ENCODE results near the gene VGLL2. TPM values are rescaled to one million over a fixed set of nuclear protein-coding genes. Genes with fewer than 3 reads are reported as not detected.

The VGLL2 gene
- total RNA-seq, 2 experiments from 2014 or later = not detected

DNA sequence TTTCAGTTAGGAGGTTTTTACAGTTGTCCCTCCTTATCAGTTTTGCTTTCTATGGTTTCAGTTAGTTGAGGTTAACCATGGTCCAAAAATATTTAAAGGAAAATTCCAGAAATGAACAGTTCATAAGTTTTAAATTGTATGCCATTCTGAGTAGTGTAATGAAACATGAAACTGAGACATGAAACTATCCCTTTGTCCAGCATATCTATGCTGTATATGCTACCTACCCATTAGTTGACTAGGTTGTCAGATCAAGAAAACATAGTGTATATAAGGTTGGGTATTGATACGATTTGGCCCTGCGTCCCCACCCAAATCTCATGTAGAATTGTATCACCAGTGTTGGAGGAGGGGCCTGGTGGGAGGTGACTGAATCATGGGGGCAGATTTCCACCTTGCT, 39.1 kb downstream of the VGLL2 start:
- no peak for DNase-seq
- Mint-ChIP-seq H3K4me3 (no peak overlapping the region), H3K4me1 (no peaks in the 10 kb centered on the region), H3K36me3 (ENCODE audit: low read depth) (no peaks in the 10 kb centered on the region), H3K9me3 (ENCODE audit: low read depth) (no peaks in the 10 kb centered on the region), H3K27ac (no peak overlapping the region), H3K27me3 (peaks cover 8% of the 10 kb centered on the region)
- POLR2A ChIA-PET = no interaction called here
- CTCF ChIA-PET = interaction anchor here (1.3 kb wide), 1 partner anchor 180 kb away, joined by 3 read pairs; no protein-coding TSS in a partner anchor
- no peak for ATAC-seq
- intact Hi-C loops (cut with DNase I, micrococcal nuclease) = no loop called here

DNA sequence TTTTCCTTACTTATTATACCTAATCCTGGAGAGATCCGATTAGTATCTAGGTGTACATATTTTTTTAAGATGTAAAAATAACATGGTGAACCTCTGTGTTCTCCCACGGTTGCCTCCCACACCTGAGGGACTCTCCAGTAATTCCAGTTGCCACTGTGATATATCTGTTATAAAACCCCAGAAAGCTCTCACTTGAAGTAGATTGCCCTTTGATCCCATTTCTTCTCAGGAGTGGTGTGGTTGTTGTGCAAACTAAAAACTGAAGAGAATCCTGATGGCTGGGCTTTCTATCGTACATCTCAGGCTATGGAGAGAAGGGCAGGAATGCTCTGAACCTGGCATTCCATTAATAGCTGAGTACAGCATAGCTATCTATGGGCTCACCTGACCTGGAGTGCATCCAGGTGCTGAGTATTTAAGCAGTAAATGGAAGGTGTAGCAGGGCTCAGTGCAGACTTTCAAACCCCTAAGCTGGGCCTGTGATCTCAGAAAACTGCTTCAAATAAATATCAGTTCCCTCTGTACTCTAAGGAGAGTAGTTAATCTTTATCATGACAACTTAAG, 41.0 kb downstream of the VGLL2 start:
- DNase-seq = no peak
- Mint-ChIP-seq H3K27ac (no peak overlapping the region), H3K4me1 (no peaks in the 10 kb centered on the region), H3K4me3 (no peak overlapping the region), H3K9me3 (ENCODE audit: low read depth) (no peaks in the 10 kb centered on the region), H3K27me3 (peaks cover 8% of the 10 kb centered on the region), H3K36me3 (ENCODE audit: low read depth) (no peaks in the 10 kb centered on the region)
- no peak for ATAC-seq
- POLR2A ChIA-PET = no interaction called here
- intact Hi-C loops (cut with DNase I, micrococcal nuclease) = no loop called here
- CTCF ChIA-PET = no interaction called here

DNA sequence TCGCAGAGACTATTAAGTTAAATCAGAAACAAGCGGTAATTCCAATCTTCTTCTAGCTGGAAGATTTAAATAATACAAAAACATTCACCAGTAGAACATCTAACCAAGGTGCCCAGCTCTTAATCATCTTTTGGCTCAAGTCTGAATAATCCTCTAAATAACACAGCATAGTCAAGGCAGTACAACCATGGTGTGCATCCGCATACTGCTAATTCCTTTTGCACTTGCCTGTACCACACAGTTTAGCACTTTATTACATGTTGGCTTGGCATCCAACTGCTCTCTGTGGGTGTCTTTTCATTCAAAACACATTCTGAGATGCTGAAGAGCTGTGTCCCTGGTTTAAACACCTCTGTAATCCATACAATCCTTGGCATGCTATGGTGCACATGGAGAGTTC, 42.3 kb downstream of the VGLL2 start:
- CTCF ChIA-PET = interaction anchor here (0.6 kb wide), 1 partner anchor 671 kb away, joined by 3 read pairs; no protein-coding TSS in a partner anchor
- intact Hi-C loops (cut with DNase I, micrococcal nuclease) = no loop called here

DNA sequence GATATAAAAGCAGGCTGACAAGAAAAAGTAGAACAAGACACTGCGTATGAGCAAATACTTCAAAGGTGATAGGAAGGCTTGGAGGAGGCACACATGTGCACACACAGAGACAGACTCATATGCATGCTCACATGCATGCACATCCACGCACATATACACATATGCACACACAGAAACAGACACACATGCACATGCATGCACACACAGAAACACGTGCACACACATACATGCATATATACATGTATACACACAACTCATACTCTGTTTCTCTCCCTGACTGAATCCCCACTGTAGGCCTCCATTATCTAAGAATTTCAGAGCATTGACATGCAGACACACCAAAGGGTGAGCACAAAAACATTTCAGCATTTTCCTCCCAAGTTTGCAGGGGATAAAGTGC, 43.7 kb downstream of the VGLL2 start:
- POLR2A ChIA-PET = no interaction called here

More for the DNA sequence above, 42.3 kb downstream of the VGLL2 start:
- Mint-ChIP-seq H3K4me3 (no peak overlapping the region), H3K4me1 (no peaks in the 10 kb centered on the region), H3K36me3 (ENCODE audit: low read depth) (no peaks in the 10 kb centered on the region), H3K27me3 (peaks cover 8% of the 10 kb centered on the region), H3K9me3 (ENCODE audit: low read depth) (no peaks in the 10 kb centered on the region), H3K27ac (no peak overlapping the region)
- POLR2A ChIA-PET = no interaction called here
- ATAC-seq (no peak), DNase-seq (no peak)

DNA sequence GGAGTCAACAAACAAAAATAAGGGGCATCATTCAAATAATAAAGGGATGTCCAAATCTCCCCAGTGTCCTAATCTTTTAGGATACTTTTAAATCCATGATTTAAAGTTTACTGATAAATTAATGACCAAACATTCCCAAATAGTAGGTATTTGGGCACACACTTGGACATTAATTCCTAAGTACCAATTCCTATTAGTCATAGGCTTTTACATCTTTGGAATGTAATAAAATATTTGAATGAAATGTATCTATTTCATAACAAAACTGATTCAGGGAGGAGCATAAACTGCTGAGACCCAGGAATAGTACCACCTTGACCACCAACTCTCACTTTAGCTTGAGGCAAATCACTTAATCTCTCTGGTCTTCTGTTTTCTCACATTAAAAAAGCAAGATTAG, 44.3 kb downstream of the VGLL2 start:
- DNase-seq (no peak), ATAC-seq (no peak)
- intact Hi-C loops (cut with DNase I, micrococcal nuclease) = no loop called here
- CTCF ChIA-PET = no interaction called here
- Mint-ChIP-seq H3K27me3 (peaks cover 7% of the 10 kb centered on the region), H3K4me3 (no peak overlapping the region), H3K36me3 (ENCODE audit: low read depth) (no peaks in the 10 kb centered on the region), H3K27ac (no peak overlapping the region), H3K9me3 (ENCODE audit: low read depth) (no peaks in the 10 kb centered on the region), H3K4me1 (no peaks in the 10 kb centered on the region)
- POLR2A ChIA-PET = no interaction called here

More for the DNA sequence above, 43.7 kb downstream of the VGLL2 start:
- Mint-ChIP-seq H3K4me3 (no peak overlapping the region), H3K4me1 (no peaks in the 10 kb centered on the region), H3K36me3 (ENCODE audit: low read depth) (no peaks in the 10 kb centered on the region), H3K27ac (no peak overlapping the region), H3K27me3 (peaks cover 8% of the 10 kb centered on the region), H3K9me3 (ENCODE audit: low read depth) (no peaks in the 10 kb centered on the region)
- CTCF ChIA-PET = no interaction called here
- ATAC-seq (no peak), DNase-seq (no peak)
- intact Hi-C loops (cut with DNase I, micrococcal nuclease) = no loop called here

DNA sequence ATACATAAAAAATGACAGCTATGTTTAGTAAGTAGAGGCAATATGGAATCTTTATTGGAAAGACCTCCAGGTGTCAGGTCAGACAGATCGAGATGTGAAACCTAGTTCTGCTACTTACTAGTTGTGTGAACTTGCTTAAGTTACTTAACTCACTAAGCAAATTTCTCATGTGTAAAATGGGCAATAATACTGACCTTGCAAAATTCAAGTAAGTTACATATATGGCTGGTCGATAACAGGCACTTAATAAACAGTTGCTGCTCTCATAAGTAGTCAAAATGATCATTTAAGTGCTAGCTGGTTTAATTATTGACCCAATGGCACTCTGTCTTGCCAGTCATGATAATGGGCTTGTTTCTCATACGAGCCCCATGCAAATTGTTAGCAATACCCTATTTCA, 46.0 kb downstream of the VGLL2 start:
- CTCF ChIA-PET = interaction anchor here (0.5 kb wide), 1 partner anchor 745 kb away, joined by 3 read pairs; no protein-coding TSS in a partner anchor
- Mint-ChIP-seq H3K9me3 (ENCODE audit: low read depth) (no peaks in the 10 kb centered on the region), H3K4me1 (no peaks in the 10 kb centered on the region), H3K27ac (no peak overlapping the region), H3K36me3 (ENCODE audit: low read depth) (no peaks in the 10 kb centered on the region), H3K4me3 (no peak overlapping the region), H3K27me3 (peaks cover 10% of the 10 kb centered on the region)
- DNase-seq (no peak), ATAC-seq (no peak)
- intact Hi-C loops (cut with DNase I, micrococcal nuclease) = no loop called here
- POLR2A ChIA-PET = no interaction called here

DNA sequence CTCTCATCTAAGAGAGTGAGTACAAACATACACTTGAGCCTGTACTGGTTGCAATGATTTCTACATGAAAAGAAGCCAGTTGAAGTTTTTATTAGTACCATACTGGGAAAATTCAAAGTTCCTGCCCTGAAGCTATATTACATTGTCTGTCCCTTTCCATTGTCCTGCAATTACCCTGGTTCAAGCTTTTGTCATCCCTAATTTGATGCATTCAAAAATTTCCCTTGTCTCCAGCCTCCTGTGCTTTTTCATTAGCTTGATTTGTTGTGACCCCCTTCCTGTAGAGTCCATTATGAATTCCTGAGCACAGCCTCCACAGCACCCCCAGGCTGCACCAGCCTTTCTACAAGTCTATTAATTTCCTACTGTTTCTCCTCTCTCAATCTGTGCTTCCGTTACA, 46.4 kb downstream of the VGLL2 start:
- Mint-ChIP-seq H3K27me3 (peaks cover 10% of the 10 kb centered on the region), H3K9me3 (ENCODE audit: low read depth) (no peaks in the 10 kb centered on the region)

DNA sequence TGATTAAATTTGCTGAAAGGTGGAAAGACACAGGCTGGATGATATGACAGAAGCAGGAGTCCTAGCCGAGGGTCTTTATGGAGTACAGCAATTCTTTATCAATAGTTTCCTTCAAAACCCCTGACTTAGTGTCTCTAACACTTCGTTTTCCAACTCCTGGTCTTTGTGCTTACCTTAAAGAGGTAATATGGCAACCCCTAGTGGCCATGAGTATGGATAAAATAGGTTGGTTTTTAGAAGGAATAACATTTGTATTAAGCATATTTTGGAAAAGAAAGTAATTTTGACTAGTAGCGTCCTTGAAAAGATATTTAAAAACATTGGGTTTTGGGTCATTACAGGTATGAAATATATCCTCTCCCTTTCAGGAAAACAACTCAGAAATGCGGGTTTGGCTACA, 51.9 kb downstream of the VGLL2 start:
- CTCF ChIA-PET = interaction anchor here (1.0 kb wide), 1 partner anchor 9 kb away, joined by 3 read pairs; no protein-coding TSS in a partner anchor
- ATAC-seq (no peak), DNase-seq (no peak)
- POLR2A ChIA-PET = no interaction called here
- no peaks in the 10 kb centered on the region for H3K9me3 Mint-ChIP-seq (ENCODE audit: low read depth)
- no peak overlapping the region for H3K27ac Mint-ChIP-seq
- peaks cover 13% of the 10 kb centered on the region for H3K27me3 Mint-ChIP-seq
- no peaks in the 10 kb centered on the region for H3K4me1 Mint-ChIP-seq
- intact Hi-C loops (cut with DNase I, micrococcal nuclease) = loop anchor here (1.0 to 5.0 kb wide), 3 partner anchors 345 to 535 kb away; no protein-coding TSS in a partner anchor
- no peak overlapping the region for H3K4me3 Mint-ChIP-seq
- no peaks in the 10 kb centered on the region for H3K36me3 Mint-ChIP-seq (ENCODE audit: low read depth)

More for the DNA sequence above, 46.4 kb downstream of the VGLL2 start:
- Mint-ChIP-seq H3K36me3 (ENCODE audit: low read depth) (no peaks in the 10 kb centered on the region), H3K4me3 (no peak overlapping the region), H3K4me1 (no peaks in the 10 kb centered on the region), H3K27ac (no peak overlapping the region)
- ATAC-seq (no peak), DNase-seq (no peak)
- ChIA-PET POLR2A (no interaction called here), CTCF (interaction anchor here (0.5 kb wide), 1 partner anchor 745 kb away, joined by 3 read pairs; no protein-coding TSS in a partner anchor)
- intact Hi-C loops (cut with DNase I, micrococcal nuclease) = no loop called here

Other genes starting within 250 kb of the VGLL2 start
- not detected for gene ROS1, start 160.4 kb downstream of the VGLL2 start, total RNA-seq
- gene DCBLD1, start 217.1 kb downstream of the VGLL2 start, total RNA-seq = 1 to 10 TPM; 1.2 to 1.6 TPM

Measured in activated CD4-positive, alpha-beta T cell treated with anti-CD3 and anti-CD28 coated beads for 36 hours (primary cell).